HepG2 (cell line): ENCODE measurements around the gene SLC6A8. TPM values are rescaled to one million over a fixed set of nuclear protein-coding genes. Genes with fewer than 3 reads are reported as not detected.

Source experiments
- FOSL1 ChIP-seq: sonication (generic); formaldehyde crosslinking; IDR thresholded peaks from 2 replicates; pipeline ENCODE4 v1.9.0; 2021; ENCODE audit warnings: missing genetic modification reagents, borderline replicate concordance
- NR2F6 ChIP-seq, 2 experiments: IDR thresholded peaks; 2 replicates each; pipeline ENCODE4 v1.6.1; 2016; ENCODE audit warnings: antibody characterized with exemption in 1 of 2, mild to moderate bottlenecking in 1 of 2
- PHF20 ChIP-seq: sonication (generic); formaldehyde crosslinking; IDR thresholded peaks from 2 replicates; pipeline ENCODE4 v1.5.0; 2020; ENCODE audit warnings: mild to moderate bottlenecking, missing genetic modification reagents
- PHF5A ChIP-seq: IDR thresholded peaks from one replicate; pipeline ENCODE4 v1.6.1; 2018; ENCODE audit warnings: low read depth, missing genetic modification reagents; ENCODE audit not compliant: unreplicated experiment
- POLR2A ChIP-seq, 2 experiments: IDR thresholded peaks; 2 replicates each; pipeline ENCODE4 v1.6.1; 2011; ENCODE audit warnings: low read depth in 2 of 2, low read length in 2 of 2, mild to moderate bottlenecking in 1 of 2, moderate library complexity in 1 of 2; ENCODE audit not compliant: insufficient read depth in 1 of 2
- PPARG ChIP-seq: conservative IDR thresholded peaks from 2 replicates; pipeline ENCODE4 v1.6.1; 2016; ENCODE audit warnings: missing biosample characterization, missing genetic modification reagents
- REPIN1 ChIP-seq: sonication (generic); formaldehyde crosslinking; IDR thresholded peaks from 2 replicates; pipeline ENCODE4 v1.8.0; 2022; ENCODE audit warnings: missing genetic modification reagents, low read depth, mild to moderate bottlenecking, borderline replicate concordance
- RXRB ChIP-seq: IDR thresholded peaks from 2 replicates; pipeline ENCODE4 v1.6.1; 2016; ENCODE audit warnings: borderline replicate concordance, missing genetic modification reagents, missing compliant biosample characterization
- ZNF20 ChIP-seq: sonication (generic); formaldehyde crosslinking; IDR thresholded peaks from 2 replicates; pipeline ENCODE4 v1.4.0; 2020; ENCODE audit warnings: mild to moderate bottlenecking, moderate library complexity, missing genetic modification reagents
- ZNF543 ChIP-seq: sonication (generic); formaldehyde crosslinking; IDR thresholded peaks from 2 replicates; pipeline ENCODE4 v1.4.0; 2020; ENCODE audit warnings: mild to moderate bottlenecking, missing genetic modification reagents
- ZNF607 ChIP-seq: sonication (generic); formaldehyde crosslinking; IDR thresholded peaks from 2 replicates; pipeline ENCODE4 v1.5.1; 2020; ENCODE audit warnings: missing genetic modification reagents, mild to moderate bottlenecking, borderline replicate concordance
- ZNF879 ChIP-seq: sonication (generic); formaldehyde crosslinking; IDR thresholded peaks from 2 replicates; pipeline ENCODE4 v1.8.1; 2023; ENCODE audit warnings: missing genetic modification reagents
- ZNF883 ChIP-seq: sonication (generic); formaldehyde crosslinking; IDR thresholded peaks from 2 replicates; pipeline ENCODE4 v1.5.1; 2020; ENCODE audit warnings: mild to moderate bottlenecking, missing genetic modification reagents; ENCODE audit errors: not compliant biosample characterization
- ZNF891 ChIP-seq: sonication (generic); formaldehyde crosslinking; IDR thresholded peaks from 2 replicates; pipeline ENCODE4 v1.5.0; 2020; ENCODE audit warnings: mild to moderate bottlenecking, missing genetic modification reagents
- polyA plus RNA-seq, 8 experiments: library from polyadenylated mRNA; depleted of rRNA in 3 of 8; stranded (reverse) in 7 of 8; unstranded in 1 of 8; fragments of >200 nt; fragmentation: Illumina TruSeq in 4 of 8; extraction: Trizol in 4 of 8; gene quantifications; 2 replicates each; pipeline versions ENCODE4 v1.2.1 to v1.2.3, GENCODE V29; 2011 to 2016; ENCODE audit warnings: low read depth in 4 of 8, missing spikeins in 1 of 8, mixed read lengths in 1 of 8; ENCODE audit not compliant: insufficient read depth in 1 of 8
- total RNA-seq, 5 experiments: library from RNA; depleted of rRNA; stranded (reverse); fragments of >200 nt; fragmentation: Illumina TruSeq; extraction: Trizol; gene quantifications; 2 replicates each; pipeline ENCODE4 v1.2.3, GENCODE V29; 2016; ENCODE audit warnings: low read depth in 1 of 5
- TF ChIP-seq, protein P1 (sequence below): sonication (generic); formaldehyde crosslinking; IDR thresholded peaks from 2 replicates; pipeline ENCODE4 v1.4.0; 2020; ENCODE audit warnings: mild to moderate bottlenecking, missing genetic modification reagents
- TF ChIP-seq, protein P2 (sequence below): sonication (generic); formaldehyde crosslinking; IDR thresholded peaks from 2 replicates; pipeline ENCODE4 v1.4.0; 2020; ENCODE audit warnings: mild to moderate bottlenecking, missing genetic modification reagents
- TF ChIP-seq, protein P3 (sequence below): sonication (generic); formaldehyde crosslinking; IDR thresholded peaks from 2 replicates; pipeline ENCODE4 v1.5.1; 2020; ENCODE audit warnings: missing genetic modification reagents, mild to moderate bottlenecking, borderline replicate concordance
- TF ChIP-seq, protein P4 (sequence below): sonication (generic); formaldehyde crosslinking; IDR thresholded peaks from 2 replicates; pipeline ENCODE4 v1.4.0; 2020; ENCODE audit warnings: missing genetic modification reagents

SLC6A8 gene
- total and polyA plus RNA-seq, 2 of the 13 experiments (the other 11 are each of a cell fraction or from before 2014, with no cell fraction given): 13.9 to 176 TPM

DNA sequence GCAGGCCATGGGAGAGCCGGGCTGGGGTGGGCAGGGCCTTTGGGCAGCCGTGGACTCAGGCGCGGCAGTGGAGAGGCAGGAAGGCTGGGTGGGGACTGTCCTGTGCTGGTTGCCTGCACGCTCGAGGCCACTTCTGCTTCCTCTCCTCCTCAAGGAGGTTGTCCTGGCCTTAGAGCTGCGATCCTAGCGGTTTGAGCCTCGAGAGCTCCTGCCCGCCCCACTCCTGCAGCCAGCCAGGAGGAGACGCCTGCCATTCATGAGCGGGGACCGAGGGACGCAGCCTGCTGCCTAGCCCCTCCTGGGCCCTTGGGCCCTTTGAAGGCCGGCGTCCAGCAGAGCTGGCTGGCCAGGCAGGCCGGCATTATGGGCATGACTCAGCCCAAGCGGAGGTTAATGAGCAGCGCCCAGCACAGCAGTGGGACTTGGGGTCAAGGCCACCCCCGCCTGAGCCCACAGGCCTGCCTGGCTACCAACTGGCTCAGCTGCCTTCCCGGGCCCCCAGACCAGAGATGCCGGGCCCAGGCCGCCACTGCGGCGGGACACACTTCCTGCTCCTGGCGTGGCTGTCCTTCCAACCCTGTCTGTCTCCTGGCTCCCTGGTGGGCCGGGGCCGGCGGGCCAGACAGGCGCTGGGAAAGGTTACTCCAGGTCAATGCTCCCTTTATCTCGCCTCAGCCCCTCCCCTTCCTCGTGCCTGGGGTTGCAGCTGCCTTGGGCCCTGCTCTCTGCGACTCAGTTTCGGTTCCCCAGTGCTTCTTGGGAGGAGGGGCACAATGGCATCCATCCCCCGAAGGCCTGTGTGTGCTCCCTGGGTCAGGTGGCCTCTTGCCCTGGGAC, 38.8 kb downstream of the SLC6A8 start (continued):
- TF ChIP-seq, protein P1, sequence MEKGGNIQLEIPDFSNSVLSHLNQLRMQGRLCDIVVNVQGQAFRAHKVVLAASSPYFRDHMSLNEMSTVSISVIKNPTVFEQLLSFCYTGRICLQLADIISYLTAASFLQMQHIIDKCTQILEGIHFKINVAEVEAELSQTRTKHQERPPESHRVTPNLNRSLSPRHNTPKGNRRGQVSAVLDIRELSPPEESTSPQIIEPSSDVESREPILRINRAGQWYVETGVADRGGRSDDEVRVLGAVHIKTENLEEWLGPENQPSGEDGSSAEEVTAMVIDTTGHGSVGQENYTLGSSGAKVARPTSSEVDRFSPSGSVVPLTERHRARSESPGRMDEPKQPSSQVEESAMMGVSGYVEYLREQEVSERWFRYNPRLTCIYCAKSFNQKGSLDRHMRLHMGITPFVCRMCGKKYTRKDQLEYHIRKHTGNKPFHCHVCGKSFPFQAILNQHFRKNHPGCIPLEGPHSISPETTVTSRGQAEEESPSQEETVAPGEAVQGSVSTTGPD (CRISPR knock-in tag): 0 out of 2 replicates have a peak, but pooled peaks have one; percentile 40
- TF ChIP-seq FOSL1 (peak; percentile 56; the same call in 1 of the 2 replicates), ZNF20 (CRISPR knock-in tag) (no peak), NR2F6 (IDR thresholded peaks at IDR 0.05) (peak; percentile 72), NR2F6 (CRISPR knock-in tag; IDR thresholded peaks at IDR 0.05) (peak; percentile 91), ZNF607 (CRISPR knock-in tag) (peak; percentile 64; the same call in 1 of the 2 replicates), ZNF883 (CRISPR knock-in tag) (no peak), ZNF891 (no peak), POLR2A (IDR thresholded peaks at IDR 0.05; ENCODE audit: insufficient read depth in 1 of 2, low read depth in 2 of 2, low read length in 2 of 2) (peak in 1 of 2 experiments; percentile 86; a peak in 2 of 4 replicates), REPIN1 (0 out of 2 replicates have a peak, but pooled peaks have one; percentile 44), RXRB (peak; percentile 93), ZNF543 (0 out of 2 replicates have a peak, but pooled peaks have one; percentile 27), PHF5A (CRISPR knock-in tag) (no peak), ZNF879 (no peak), PHF20 (peak; percentile 18; the same call in 1 of the 2 replicates), PPARG (CRISPR knock-in tag) (no peak)
- TF ChIP-seq, protein P2, sequence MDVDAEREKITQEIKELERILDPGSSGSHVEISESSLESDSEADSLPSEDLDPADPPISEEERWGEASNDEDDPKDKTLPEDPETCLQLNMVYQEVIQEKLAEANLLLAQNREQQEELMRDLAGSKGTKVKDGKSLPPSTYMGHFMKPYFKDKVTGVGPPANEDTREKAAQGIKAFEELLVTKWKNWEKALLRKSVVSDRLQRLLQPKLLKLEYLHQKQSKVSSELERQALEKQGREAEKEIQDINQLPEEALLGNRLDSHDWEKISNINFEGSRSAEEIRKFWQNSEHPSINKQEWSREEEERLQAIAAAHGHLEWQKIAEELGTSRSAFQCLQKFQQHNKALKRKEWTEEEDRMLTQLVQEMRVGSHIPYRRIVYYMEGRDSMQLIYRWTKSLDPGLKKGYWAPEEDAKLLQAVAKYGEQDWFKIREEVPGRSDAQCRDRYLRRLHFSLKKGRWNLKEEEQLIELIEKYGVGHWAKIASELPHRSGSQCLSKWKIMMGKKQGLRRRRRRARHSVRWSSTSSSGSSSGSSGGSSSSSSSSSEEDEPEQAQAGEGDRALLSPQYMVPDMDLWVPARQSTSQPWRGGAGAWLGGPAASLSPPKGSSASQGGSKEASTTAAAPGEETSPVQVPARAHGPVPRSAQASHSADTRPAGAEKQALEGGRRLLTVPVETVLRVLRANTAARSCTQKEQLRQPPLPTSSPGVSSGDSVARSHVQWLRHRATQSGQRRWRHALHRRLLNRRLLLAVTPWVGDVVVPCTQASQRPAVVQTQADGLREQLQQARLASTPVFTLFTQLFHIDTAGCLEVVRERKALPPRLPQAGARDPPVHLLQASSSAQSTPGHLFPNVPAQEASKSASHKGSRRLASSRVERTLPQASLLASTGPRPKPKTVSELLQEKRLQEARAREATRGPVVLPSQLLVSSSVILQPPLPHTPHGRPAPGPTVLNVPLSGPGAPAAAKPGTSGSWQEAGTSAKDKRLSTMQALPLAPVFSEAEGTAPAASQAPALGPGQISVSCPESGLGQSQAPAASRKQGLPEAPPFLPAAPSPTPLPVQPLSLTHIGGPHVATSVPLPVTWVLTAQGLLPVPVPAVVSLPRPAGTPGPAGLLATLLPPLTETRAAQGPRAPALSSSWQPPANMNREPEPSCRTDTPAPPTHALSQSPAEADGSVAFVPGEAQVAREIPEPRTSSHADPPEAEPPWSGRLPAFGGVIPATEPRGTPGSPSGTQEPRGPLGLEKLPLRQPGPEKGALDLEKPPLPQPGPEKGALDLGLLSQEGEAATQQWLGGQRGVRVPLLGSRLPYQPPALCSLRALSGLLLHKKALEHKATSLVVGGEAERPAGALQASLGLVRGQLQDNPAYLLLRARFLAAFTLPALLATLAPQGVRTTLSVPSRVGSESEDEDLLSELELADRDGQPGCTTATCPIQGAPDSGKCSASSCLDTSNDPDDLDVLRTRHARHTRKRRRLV (CRISPR knock-in tag): no peak; the same call in 1 of the 2 replicates
- TF ChIP-seq, protein P3, sequence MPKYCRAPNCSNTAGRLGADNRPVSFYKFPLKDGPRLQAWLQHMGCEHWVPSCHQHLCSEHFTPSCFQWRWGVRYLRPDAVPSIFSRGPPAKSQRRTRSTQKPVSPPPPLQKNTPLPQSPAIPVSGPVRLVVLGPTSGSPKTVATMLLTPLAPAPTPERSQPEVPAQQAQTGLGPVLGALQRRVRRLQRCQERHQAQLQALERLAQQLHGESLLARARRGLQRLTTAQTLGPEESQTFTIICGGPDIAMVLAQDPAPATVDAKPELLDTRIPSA (CRISPR knock-in tag): no peak
- TF ChIP-seq, protein P4, sequence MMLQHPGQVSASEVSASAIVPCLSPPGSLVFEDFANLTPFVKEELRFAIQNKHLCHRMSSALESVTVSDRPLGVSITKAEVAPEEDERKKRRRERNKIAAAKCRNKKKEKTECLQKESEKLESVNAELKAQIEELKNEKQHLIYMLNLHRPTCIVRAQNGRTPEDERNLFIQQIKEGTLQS (CRISPR knock-in tag): peak; percentile 65; the same call in 1 of the 2 replicates
